K562 treated with DMSO at 1 percent for 48 hours (cell line): ENCODE measurements around the gene PRSS36. TPM values are rescaled to one million over a fixed set of nuclear protein-coding genes. Genes with fewer than 3 reads are reported as not detected.

Experiments
- total RNA-seq: library from RNA; unstranded; fragments of 300-600 nt; gene quantifications from 2 replicates; pipeline ENCODE4 v1.2.3, GENCODE V29; 2022; ENCODE audit warnings: low replicate concordance; ENCODE audit errors: extremely low read depth

Gene PRSS36
- not detected in 2 replicates for total RNA-seq

GRCh38 chr16:31149894-31150890 lies at the start of gene PRSS36:
TSS of gene PRSS36 (minus strand) at chr16:31150066. CDS start at chr16:31150035, 31 bp downstream.

GRCh38 chr16:31179747-31180459 lies 30.0 kb upstream of the PRSS36 start, which contains the start of gene FUS:
TSS of gene FUS (plus strand) at chr16:31180139. CDS start at chr16:31180215, 76 bp downstream.

GRCh38 chr16:31135535-31136286 lies 14.2 kb downstream of the PRSS36 start, which contains the start of gene PRSS8:
TSS of gene PRSS8 (minus strand) at chr16:31135727. CDS start at chr16:31135498, 229 bp downstream.

GRCh38 chr16:31117384-31118222 lies 32.3 kb downstream of the PRSS36 start, which contains the start of gene KAT8:
TSS of gene KAT8 (plus strand) at chr16:31117664. CDS start at chr16:31117682, 18 bp downstream.

GRCh38 chr16:31108035-31108793 lies 41.7 kb downstream of the PRSS36 start, which contains the start of gene BCKDK:
TSS of gene BCKDK (plus strand) at chr16:31108386. CDS start at chr16:31109224, 838 bp downstream.

GRCh38 chr16:31094424-31095120 lies 55.3 kb downstream of the PRSS36 start, which contains the start of gene VKORC1:
TSS of gene VKORC1 (minus strand) at chr16:31094797. CDS start at chr16:31094729, 68 bp downstream.

Other genes starting within 250 kb of the PRSS36 start
- not detected in 2 replicates for gene FBXL19, start 226.5 kb downstream of the PRSS36 start, total RNA-seq
- gene ORAI3, start 201.0 kb downstream of the PRSS36 start, total RNA-seq: not detected in 2 replicates
- gene SETD1A, start 192.3 kb downstream of the PRSS36 start, total RNA-seq: not detected in 2 replicates
- gene HSD3B7, start 164.9 kb downstream of the PRSS36 start, total RNA-seq: not detected in 2 replicates
- not detected in 2 replicates for gene STX1B, start 139.4 kb downstream of the PRSS36 start, total RNA-seq
- gene STX4, start 116.5 kb downstream of the PRSS36 start, total RNA-seq: not detected in 2 replicates
- gene ZNF668, start 75.8 kb downstream of the PRSS36 start, total RNA-seq: not detected in 2 replicates
- gene ZNF646, start 75.6 kb downstream of the PRSS36 start, total RNA-seq: not detected in 2 replicates
- gene PRSS53, start 61.1 kb downstream of the PRSS36 start, total RNA-seq: not detected in 2 replicates
- gene VKORC1, start 55.3 kb downstream of the PRSS36 start, total RNA-seq: not detected in 2 replicates
- gene BCKDK, start 41.7 kb downstream of the PRSS36 start, total RNA-seq: not detected in 2 replicates
- not detected in 2 replicates for gene KAT8, start 32.4 kb downstream of the PRSS36 start, total RNA-seq
- not detected in 2 replicates for gene PRSS8, start 14.3 kb downstream of the PRSS36 start, total RNA-seq
- gene FUS, start 30.1 kb upstream of the PRSS36 start, total RNA-seq: not detected in 2 replicates
- not detected in 2 replicates for gene PYCARD, start 52.7 kb upstream of the PRSS36 start, total RNA-seq
- gene TRIM72, start 64.1 kb upstream of the PRSS36 start, total RNA-seq: not detected in 2 replicates
- not detected in 2 replicates for gene PYDC1, start 67.1 kb upstream of the PRSS36 start, total RNA-seq
- gene ITGAM, start 109.9 kb upstream of the PRSS36 start, total RNA-seq: not detected in 2 replicates
- not detected in 2 replicates for gene ITGAX, start 205.1 kb upstream of the PRSS36 start, total RNA-seq
- gene ITGAD, start 243.3 kb upstream of the PRSS36 start, total RNA-seq: not detected in 2 replicates